HEK293 (cell line): ENCODE data around the gene GMDS.

ENCODE experiments used
- CTCF ChIP-seq: fragments of 450-650 bp; formaldehyde crosslinking; IDR thresholded peaks from 2 replicates; pipeline ENCODE4 v1.5.1; 2016; ENCODE audit warnings: missing biosample characterization, missing genetic modification characterization
- MEIS1 ChIP-seq: sonication (generic); formaldehyde crosslinking; IDR thresholded peaks from 2 replicates; pipeline ENCODE4 v1.8.1; 2022; ENCODE audit warnings: missing genetic modification reagents, mild to moderate bottlenecking, borderline replicate concordance
- MYNN ChIP-seq: fragments of 450-650 bp; formaldehyde crosslinking; IDR thresholded peaks from 2 replicates; pipeline ENCODE4 v1.5.1; 2016; ENCODE audit warnings: missing biosample characterization, missing genetic modification characterization, borderline replicate concordance
- SP2 ChIP-seq: fragments of 450-650 bp; formaldehyde crosslinking; IDR thresholded peaks from 2 replicates; pipeline ENCODE4 v1.5.1; 2016; ENCODE audit warnings: missing biosample characterization, missing genetic modification characterization
- ZBTB49 ChIP-seq: fragments of 450-650 bp; formaldehyde crosslinking; IDR thresholded peaks from 2 replicates; pipeline ENCODE4 v1.5.1; 2016; ENCODE audit warnings: missing biosample characterization, missing genetic modification characterization, low read depth
- ZBTB8A ChIP-seq: fragments of 450-650 bp; formaldehyde crosslinking; IDR thresholded peaks from 2 replicates; pipeline ENCODE4 v1.5.1; 2016; ENCODE audit warnings: missing biosample characterization, missing genetic modification characterization
- ZEB2 ChIP-seq: fragments of 450-650 bp; formaldehyde crosslinking; IDR thresholded peaks from 2 replicates; pipeline ENCODE4 v1.5.1; 2016; ENCODE audit warnings: missing biosample characterization, missing genetic modification characterization
- ZNF362 ChIP-seq: fragments of 450-650 bp; formaldehyde crosslinking; IDR thresholded peaks from 2 replicates; pipeline ENCODE4 v1.5.1; 2016; ENCODE audit warnings: missing biosample characterization, missing genetic modification characterization
- ZNF423 ChIP-seq: fragments of 450-650 bp; formaldehyde crosslinking; IDR thresholded peaks from 2 replicates; pipeline ENCODE4 v1.5.1; 2016; ENCODE audit warnings: missing biosample characterization, missing genetic modification characterization
- ZNF510 ChIP-seq: fragments of 450-650 bp; formaldehyde crosslinking; IDR thresholded peaks from 2 replicates; pipeline ENCODE4 v1.5.1; 2018; ENCODE audit warnings: mild to moderate bottlenecking, missing genetic modification characterization, missing biosample characterization; ENCODE audit not compliant: insufficient replicate concordance
- ZNF660 ChIP-seq: fragments of 450-650 bp; IDR thresholded peaks from 2 replicates; pipeline ENCODE4 v1.5.1; 2018; ENCODE audit warnings: missing biosample characterization, mild to moderate bottlenecking, missing genetic modification characterization
- ZNF768 ChIP-seq: fragments of 450-650 bp; formaldehyde crosslinking; IDR thresholded peaks from 2 replicates; pipeline ENCODE4 v1.5.1; 2018; ENCODE audit warnings: missing biosample characterization, mild to moderate bottlenecking, missing genetic modification characterization
- ZSCAN5A ChIP-seq: fragments of 450-650 bp; formaldehyde crosslinking; IDR thresholded peaks from 2 replicates; pipeline ENCODE4 v1.5.1; 2016; ENCODE audit warnings: missing biosample characterization, missing genetic modification characterization
- TF ChIP-seq, protein P1 (sequence below): fragments of 450-650 bp; formaldehyde crosslinking; conservative IDR thresholded peaks from 2 replicates; pipeline ENCODE4 v1.5.1; 2016; ENCODE audit warnings: low read depth, missing biosample characterization, missing genetic modification characterization

DNA sequence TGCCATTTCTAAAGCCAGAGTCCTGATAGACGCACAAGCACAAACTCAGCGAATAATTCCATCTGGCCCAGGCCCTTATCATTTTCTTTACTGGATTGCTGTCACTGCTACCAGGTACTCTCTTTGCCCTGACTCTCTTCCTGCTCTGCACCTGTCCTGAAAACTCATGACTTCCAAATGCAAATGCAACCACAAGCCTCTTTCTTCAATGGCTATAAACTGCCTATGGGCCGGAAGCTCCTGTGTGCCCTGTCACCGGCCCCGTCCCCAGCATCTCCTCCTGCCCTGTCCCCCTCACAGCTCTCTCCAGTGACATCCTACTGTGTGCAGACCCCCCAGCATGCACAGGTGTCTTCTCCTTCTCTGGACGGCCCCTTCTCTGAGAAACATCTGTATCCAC, 302.6 kb downstream of the GMDS start:
- TF ChIP-seq ZNF510 (tag by site-specific recombination) = no peak
- no peak for TF ChIP-seq SP2 (tag by site-specific recombination)
- TF ChIP-seq ZNF660 = no peak
- no peak for TF ChIP-seq ZNF768 (tag by site-specific recombination)
- no peak for TF ChIP-seq CTCF (tag by site-specific recombination)
- TF ChIP-seq ZBTB49 (tag by site-specific recombination) = no peak
- TF ChIP-seq ZEB2 = no peak
- TF ChIP-seq MEIS1 (CRISPR knock-in tag) = no peak
- no peak for TF ChIP-seq ZSCAN5A (tag by site-specific recombination)
- TF ChIP-seq, protein P1, sequence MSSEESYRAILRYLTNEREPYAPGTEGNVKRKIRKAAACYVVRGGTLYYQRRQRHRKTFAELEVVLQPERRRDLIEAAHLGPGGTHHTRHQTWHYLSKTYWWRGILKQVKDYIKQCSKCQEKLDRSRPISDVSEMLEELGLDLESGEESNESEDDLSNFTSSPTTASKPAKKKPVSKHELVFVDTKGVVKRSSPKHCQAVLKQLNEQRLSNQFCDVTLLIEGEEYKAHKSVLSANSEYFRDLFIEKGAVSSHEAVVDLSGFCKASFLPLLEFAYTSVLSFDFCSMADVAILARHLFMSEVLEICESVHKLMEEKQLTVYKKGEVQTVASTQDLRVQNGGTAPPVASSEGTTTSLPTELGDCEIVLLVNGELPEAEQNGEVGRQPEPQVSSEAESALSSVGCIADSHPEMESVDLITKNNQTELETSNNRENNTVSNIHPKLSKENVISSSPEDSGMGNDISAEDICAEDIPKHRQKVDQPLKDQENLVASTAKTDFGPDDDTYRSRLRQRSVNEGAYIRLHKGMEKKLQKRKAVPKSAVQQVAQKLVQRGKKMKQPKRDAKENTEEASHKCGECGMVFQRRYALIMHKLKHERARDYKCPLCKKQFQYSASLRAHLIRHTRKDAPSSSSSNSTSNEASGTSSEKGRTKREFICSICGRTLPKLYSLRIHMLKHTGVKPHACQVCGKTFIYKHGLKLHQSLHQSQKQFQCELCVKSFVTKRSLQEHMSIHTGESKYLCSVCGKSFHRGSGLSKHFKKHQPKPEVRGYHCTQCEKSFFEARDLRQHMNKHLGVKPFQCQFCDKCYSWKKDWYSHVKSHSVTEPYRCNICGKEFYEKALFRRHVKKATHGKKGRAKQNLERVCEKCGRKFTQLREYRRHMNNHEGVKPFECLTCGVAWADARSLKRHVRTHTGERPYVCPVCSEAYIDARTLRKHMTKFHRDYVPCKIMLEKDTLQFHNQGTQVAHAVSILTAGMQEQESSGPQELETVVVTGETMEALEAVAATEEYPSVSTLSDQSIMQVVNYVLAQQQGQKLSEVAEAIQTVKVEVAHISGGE (tag by site-specific recombination) = no peak
- no peak for TF ChIP-seq ZNF423 (tag by site-specific recombination)
- TF ChIP-seq MYNN (tag by site-specific recombination) = no peak
- no peak for TF ChIP-seq ZBTB8A
- TF ChIP-seq ZNF362 (tag by site-specific recombination) = no peak
